Measurements from ENCODE around the gene NOC4L.

The NOC4L gene

DNA sequence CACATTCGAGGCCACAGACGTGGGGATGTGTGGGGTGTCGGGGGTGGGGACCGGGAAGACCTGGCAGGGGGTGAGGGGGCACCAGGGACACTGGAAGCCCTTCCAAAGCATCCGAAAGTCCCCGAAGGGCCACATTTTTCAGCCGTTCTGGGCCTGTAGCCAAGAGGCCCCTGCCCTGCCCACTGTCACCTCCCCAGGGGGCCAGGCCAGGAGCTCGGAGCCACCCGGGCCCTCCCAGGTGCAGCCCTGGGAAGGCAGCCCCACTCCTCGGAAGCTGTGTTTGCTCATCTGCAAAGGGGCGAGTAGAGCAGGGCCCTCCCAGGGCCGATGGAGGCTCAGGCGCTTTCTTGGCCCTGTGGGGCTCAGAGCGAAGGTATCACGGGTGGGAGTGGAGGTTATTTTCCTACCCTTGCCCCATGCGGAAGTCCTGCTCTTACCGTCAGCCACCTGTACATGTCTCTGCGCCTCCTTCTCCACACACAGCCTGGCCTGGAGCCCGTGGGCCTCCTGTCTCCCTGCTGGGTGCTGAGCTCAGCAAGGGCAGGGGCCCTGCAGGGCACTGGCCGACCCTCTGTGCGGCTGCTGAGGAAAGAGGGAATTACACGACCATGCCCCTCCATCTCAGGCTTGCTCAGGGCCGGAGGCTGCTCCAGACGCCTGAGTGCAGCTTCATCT is 27.2 kb downstream of the NOC4L start:
- no peak for DNase-seq

DNA sequence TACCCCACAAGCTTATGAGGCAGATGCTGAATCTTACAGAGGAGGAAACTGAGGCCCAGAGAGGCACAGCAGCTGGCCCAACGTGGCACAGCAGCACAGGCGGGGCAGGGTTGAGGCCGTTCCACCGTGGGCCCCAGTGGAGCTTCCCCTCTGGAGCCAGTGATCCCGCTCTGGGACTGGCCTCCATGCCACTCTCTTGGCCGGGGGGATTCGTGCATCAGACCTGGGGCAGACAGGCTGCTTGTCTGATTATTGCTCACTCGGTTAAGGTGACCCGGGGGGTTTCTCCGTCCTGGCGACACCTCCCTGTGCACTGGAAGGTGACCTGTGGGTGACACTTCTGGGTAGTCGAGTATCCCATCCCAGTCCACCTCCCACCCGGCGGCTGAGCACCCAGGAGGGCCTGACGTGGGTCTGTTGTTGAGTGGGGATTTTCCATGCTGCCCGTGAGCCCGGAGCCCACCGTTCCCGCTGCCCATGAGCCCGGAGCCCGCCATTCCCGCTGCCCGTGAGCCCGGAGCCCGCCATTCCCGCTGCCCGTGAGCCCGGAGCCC is 27.8 kb downstream of the NOC4L start:
- DNase-seq: no peak

DNA sequence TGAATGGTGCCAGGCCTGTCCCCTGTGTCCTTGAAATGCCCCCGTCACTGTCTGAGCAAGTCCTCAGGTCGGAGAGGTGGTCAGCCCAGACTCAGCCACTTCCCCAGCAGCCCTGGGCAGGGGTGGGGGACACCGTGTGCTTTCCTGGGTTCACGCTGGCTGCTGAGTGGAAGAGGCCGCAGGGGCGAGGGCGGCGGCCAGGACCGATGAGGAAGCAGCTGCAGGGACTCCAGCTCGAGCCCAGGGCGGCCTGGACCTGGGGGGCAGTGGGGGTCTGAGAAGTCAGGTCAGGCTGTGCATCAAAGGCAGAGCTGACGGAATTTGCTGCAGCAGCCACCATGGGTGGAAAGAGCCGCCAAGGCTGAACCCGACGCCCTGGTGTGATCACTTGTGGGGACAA is 28.4 kb downstream of the NOC4L start:
- DNase-seq: no peak

DNA sequence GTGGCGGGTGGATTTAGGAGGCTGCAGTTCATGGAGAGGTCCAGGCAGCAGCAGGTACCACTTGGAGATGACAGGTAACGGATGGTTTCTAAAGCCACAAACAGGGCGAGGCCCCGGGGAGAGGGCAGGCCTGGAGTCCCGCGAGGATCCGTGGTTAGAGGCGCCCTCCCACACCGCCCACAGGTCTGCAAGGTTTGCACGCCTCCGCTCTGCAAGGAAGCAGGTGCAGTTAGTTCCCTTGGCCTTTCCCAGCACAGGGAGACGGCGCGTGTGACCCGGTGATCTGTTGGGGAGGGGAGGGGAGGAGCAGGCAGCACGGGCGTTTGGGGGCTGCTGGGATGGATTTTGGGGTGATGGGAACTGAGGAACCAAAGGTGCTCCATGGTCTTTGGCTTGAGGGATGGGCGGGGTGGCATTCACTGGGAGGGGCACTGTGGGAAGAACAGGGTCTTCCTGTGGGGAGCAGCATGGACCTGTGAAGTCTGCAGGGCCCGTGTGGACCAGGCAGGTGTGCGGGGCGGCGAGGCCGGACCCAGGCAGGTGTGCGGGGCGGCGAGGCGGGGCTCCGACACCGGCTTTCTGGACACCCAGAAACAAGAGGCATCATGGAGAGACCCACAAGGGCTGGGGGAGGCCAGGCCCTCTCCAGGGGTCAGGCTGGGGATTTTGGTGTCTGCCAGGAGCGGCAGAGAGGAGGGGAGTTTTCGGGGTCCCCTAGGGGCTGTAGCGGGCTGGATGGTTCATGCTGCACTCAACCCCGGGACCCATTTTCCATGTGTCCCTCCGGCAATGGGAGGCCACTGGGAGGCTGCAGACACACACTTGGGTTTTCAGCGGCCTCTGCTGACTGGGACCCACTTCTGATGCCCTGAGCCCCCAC is 29.1 kb downstream of the NOC4L start:
- DNase-seq: no peak

DNA sequence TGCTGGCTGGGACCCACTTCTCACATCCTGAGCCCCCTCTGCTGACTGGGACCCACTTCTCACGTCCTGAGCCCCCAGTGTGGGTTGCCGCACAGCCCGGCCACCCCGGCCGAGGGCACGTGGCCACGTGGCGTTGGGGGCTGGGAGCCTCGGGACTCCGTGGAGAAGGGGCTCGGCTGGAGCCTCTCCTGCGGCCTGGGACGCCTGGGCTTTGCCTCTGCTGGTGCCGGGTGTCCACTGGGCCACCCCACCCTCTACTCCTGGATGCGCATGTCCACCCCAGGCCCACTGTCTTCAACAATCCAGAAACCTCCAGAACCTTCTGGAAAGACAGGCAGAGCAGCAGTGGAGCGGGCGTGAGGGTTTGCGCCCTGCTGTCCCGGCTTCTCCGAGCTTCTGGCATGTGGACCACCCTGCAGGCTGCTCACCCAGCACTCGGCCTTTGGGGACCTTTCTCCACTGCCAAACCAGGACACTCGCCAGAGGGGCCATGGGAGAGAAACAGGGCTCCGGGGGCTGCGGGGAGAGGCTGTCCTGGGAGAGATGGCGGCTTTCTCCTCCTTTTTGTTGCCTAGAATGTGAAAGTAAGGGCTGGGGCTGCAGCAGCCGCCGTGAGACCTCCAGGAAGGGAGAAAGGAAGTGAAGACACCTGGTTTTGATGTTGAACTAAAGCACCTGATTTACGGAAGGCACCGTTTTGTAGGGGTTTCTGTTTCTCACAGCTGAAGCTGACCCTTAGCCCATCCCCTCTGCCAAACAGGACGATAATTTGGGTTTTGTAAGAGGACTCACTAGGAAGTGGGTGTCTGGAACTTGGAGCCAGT is 30.0 kb downstream of the NOC4L start:
- DNase-seq: no peak

DNA sequence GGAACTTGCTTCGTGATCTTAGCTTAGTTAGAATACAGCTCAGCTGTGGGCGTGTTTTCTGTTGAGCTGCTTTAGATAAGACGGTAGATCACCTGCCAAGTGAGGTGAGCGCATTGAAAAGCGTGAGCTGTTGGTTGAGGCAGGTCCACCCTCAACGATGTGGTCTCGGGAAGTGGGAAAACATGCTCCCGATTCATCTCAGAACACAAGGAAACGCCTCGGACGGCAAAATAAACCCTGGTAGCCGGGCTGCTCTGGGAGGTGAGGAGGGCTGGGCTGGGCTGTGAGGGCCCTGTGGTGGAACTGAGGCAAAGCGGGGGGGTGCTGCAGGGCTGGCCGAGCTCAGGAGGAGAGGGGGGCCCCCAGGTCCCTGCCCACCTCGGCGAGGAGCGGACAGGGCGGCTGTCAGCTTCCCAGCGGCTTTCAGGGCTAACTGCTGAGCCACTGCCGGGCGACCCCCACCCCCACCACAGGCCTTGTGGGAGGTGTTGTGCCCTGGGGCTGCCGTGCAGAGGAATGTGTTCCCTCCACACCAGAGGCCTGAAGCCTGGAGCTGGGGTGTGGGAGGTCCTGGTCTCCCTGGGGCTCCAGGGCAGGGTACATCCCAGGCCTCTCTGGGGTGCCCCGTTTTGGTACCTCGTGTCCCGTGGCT is 30.7 kb downstream of the NOC4L start:
- DNase-seq: no peak

DNA sequence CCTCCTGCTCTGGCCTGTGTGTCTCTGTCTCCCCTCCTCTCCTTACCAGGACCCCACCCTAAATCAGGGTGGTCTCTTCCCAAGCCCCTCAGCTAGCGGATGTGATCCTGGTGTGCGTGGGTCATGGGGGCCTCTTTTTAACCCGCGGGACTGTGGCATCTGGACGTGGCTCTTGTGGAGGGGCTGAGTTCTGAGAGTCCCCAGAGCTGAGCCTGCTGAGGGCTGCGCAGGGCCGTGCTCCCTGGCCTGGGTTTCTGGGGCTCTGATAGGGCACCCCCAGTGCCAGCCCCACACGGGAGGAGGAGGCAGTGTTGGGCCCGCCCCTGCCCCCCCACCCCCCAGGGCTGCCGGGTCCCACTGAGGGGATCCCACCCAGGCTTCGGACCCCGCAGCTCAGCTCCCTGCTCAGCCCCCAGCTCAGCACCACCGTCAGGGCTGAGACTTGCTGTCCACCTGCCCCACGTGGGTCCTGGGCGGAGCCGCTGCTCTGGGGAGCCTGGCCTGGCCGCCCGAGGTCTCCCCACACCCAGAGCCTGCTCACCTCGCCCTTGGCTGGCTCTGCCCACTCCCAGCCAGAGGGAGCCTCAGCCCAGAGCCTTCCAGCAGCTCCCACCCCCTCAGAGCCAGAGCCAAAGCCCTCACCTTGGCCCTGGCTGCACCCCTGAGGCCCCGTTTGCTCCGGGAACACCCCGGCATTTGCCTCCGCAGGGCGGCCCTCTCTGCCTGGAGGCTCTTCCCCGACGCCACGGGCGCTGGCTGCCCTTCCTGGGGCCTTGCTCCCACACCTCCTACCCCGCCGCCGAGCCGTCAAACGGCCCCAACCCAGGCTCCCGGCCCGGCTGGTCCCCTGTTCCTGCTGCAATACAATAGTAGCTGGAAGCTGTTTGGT is 31.5 kb downstream of the NOC4L start:
- DNase-seq: no peak

DNA sequence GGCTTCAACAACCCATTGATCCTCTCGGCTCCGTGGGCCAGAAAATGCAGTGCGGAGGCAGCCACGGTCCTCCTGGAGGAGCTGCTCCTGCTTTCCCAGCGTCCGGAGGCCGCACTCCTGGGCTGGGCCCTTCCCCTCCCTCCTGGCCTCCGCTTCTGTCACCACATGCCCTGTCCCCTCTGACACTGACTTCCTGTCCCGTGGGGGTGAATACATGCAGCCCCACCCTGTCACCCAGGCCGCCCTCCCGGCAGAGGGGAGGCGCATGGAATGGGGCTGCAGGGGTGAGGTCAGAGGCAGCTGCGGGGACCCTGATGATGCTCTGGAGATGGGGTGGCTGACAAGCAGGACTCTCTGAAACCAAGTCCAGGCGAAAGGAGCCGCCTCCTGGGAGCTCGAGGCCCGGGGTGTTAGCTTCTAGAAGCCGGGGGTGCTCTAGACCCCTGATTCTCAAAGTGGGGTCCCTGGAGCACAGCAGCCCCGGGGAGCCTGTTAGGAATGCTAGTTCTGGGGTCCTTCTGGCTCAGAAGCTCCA is 32.2 kb downstream of the NOC4L start:
- no peak for DNase-seq

DNA sequence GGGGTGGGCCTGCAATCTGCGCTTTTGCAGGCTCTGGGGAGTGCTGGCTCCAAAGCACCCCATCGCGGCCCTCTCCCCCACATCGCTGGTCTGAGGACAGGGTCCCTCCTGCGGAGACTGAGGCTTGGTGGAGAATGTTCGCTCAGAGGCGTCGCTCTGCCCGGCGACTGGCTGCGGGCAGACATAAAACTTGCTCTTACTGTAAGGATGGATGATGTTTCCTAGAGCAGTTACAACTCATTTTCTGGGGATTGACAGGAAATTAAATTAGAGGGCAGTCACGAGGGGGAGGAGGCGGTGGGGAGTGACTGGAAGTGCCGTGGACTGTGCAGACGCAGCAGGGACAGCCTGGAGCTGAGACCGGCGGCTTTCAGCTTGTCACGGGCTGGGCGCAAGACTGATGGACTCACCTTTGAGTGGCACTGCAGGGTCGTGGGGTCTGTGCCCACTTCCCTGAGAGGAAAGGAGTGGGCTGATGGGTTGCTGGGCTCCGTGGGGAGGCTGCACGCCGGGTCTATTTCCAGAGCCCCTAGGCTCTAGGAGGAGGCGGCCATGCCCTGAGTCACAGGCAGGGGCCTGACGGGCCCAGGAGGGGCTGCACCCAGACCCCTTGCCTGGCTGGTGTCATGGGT is 32.8 kb downstream of the NOC4L start:
- no peak for DNase-seq

DNA sequence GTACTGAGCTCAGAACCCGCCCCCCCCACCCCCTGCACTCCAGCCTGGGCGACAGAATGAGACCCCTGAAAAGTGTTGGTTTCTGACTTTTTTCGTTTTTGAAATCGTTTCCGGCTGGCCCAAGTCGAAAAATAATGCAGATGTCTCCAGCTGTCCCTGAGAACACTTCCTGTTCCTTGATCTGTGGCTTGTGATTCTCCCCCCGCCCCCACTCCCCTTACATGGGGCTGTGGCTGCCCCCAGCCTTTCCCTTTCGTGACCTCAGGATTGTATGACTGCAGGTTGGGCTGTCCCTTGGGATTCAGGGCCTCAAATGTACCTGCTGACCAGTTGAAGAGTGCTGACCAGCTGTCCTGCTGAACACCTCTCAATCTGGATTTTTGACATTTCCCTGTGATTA is 34.1 kb downstream of the NOC4L start:
- no peak for DNase-seq

DNA sequence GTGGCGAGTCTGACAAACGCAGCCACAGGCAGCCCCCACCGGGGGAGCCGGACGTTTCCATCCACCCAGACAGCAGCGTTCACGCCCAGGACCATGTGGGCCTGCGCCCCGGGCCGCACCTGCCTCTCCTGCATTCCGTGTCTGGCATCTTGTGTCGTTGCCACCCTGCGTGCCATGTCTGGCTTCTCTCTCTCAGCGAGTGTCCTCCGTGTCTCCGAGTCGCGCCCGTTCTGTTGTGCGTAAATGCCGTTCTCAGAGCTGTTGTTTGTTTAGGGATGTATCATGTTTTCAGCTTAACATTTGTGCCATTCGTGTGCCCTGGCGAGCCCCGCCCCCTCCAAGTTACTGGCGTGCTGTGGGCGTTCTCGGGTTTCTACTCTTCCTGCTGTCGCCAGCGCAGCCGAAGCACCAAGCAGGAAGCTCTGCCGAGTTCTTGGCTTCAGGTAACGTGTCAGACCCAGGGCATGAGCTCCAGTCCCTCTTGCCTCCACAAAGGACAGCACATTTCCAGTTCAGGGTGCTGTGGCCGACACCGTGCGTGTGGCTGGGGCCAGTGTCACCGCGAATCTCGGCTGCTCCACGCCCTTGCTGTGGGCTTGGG is 34.6 kb downstream of the NOC4L start:
- no peak for DNase-seq

DNA sequence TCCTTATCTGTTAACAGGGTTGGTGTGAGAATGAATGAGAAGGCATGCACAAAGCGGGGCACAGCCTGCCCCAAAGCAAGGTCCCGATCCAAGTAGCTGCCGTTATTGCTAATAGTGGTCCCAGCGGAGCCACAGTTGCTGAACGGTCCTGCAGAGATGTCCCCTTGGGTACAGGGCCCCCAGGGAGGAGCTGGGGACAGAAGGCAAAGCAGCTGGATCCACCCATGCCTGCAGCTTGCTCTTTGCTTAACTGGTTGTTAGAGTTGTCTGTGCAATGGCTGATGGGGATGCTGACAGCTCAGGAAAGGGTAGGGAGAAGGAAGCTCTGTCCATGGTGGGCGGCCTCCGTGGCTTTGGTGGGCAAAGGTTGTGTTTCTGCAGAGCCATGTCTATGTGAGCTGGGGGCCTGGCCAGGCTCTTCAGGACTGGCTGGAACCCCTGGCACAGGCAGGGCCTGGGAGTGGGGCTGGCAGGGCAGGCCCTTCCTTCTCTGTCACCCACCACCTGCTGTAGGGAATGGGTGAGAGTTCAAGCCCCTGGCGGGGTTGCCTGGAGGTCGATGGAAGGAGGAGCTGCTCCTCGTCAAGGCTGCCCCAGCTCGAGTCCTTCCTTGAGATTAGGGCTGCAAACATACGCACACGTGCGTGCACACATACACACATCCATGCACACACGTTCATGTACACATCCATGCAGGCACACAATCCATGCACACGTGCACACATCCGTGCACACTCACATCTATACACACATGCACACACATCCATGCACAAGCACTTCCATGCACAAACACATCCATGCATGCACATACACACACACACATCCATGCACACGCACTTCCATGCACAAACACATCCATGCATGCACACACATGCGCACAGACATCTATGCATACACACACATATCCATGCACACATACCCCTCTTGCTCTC is 35.4 kb downstream of the NOC4L start:
- no peak for DNase-seq

DNA sequence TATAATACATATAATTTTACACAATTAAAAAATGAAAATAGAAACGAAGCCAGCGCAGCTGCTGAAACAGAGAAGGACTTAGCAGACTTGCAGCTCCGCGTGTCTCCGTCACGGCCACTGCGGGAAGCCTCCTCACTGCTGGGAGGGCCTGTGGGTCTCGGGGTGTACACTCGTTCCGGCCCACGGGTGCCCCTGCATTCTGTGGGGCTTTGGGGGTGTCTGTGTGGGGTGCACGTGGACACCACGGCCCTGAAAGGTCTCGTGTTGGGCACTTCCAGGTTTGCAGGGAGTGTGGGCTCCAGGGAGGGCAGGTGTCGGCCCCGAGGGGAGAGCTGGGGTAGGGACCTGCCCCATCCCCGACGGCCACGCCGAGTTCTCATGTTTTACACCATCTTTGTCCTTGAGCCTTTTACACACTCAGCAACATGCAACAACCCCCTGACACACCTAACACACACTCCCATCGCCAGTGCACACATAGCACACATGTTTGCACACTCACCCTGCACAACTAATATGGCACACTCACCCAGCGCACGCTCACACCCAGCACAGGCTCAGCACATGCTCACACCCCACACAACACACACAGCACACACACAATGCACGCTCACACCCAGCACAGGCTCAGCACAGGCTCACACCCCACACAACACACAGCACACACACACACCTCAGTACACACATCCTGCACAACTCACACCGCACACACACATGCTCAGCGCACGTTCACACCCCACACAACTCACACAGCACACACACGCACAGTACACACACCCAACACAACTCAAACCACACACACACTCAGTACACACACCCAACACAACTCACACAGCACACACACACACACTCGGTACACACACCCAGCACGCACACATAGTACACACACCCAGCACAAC is 36.6 kb downstream of the NOC4L start:
- DNase-seq: no peak

DNA sequence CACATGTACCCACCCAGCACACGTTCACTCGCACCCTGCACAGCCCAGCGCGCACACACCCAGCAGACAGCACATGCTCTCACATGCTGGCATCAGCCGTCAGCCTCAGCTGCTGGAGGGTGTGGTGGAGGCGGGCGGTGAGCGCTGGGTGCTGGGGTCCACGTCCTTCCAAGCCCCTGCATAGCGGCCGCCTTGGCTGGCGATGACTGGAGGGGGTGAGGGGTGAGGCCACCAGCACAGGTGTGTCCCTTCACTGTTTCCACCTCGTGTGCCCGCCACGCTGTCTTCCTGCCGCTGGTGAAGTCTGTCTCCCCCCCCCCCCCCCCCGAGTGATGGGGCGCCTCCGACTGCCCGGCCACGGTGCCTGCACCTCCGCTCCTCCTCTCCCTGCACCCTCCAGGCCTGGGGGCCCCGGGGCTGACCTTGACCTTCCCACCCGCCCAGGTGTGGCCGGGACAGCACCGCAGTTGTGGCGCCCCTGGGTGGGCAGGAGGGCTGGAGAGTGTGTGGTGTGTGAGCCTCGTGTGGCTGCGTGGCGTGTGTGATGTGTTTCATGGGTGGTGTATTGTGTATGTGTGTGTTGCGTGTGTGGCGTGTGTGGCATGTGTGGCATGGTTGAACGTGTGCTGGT is 37.4 kb downstream of the NOC4L start:
- no peak for DNase-seq

DNA sequence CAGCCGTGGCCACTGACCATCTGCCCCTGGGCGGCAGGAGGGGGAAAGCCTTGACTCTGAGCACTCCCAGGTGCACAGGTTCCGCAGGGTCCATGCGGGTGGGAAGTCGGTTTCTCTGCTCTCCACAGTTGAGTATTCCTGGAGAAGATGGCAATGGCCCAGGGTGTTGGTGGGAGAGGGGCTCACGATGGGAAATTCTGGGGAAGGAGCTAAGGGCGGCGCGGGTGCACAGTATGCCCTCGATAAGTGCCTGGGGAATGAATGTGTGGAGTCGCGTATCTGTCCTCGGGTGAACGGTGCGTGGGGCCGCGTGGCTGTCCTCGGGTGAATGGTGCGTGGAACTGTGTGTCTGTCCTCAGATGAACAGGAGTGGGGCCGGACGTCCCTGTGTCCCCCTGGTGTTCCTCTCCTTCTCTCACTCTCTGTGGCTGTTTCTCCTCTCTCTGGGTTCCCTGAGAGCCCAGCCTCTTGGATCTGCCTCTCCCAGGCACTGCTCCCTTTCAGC is 38.0 kb downstream of the NOC4L start:
- DNase-seq: no peak

DNA sequence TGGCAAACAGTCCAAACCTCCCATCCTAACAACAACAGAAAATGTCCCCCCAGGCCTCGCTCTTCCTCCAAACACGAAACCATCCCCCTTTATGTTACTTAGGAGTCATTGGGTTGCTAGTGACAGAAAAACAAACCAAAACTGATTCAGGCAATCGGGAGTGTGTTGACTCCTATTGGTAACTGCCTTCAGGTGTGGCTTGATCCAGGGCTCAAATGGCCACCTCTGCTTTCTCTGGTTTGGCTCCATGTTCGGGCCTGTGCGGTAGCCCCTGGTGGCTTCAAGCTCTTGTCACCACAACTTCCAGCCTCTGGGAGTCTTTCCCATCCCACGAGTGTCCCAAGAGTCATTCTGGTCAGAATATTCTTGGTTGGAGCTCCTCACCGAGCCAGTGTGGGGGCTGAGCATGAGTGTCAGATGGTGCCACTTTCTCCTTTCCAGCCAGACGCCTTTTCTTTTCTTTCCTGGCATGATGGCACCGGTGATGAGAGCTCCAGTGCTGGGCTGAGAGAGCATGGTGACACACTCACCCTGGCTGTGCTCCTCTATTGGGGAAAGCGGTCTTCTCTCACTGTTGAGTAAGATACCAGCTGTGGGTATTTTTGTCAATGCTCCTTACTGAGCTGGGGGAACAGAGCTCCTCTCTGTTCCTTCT is 38.6 kb downstream of the NOC4L start:
- no peak for DNase-seq

DNA sequence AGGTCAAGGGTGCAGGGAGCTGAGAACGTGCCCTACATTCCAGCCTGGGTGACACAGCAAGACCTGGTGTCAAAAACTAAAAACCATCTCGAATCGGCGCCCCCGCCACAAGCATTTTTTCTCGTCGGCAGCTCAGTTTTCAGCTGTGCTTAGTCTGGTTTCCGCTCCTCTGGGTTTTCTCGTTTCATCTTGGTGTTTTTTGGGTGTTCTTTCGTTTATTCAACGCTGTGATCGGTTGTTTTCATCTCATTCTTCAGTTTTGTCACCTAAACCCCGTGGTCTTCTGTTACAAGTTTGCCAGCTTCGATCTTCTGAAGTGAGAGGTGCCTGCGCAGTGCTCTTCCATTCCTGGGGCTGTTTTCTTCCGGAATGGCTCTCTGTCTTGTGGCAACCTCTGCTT is 41.4 kb downstream of the NOC4L start:
- no peak for DNase-seq
